ENCODE results near the gene EPB41L4A. TPM values are rescaled to one million over a fixed set of nuclear protein-coding genes. Genes with fewer than 3 reads are reported as not detected.

Gene EPB41L4A
- total RNA-seq, 1 experiment from 2014 or later: 28.6 TPM

DNA sequence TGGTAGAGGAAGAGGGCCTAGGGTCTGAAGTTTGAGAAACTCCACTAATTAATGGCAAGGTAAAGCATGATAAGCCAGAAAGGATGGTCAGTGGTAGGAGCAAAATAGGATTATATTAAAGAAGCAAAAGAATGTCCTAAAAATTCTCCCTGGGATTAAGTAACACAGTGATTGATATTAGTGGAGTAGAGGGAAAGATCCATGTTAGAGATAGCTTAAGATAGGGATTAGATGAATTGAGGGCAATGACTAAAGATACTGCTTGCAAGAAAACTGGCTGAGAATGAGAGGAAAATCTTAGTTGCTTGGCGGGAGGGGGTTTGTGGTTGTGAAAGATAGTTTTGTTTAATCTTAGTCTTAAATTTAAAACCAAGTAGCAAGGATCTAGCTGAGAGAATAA, 255.6 kb downstream of the EPB41L4A start:
- H3K4me3 Mint-ChIP-seq (ENCODE audit: low read depth, unreplicated experiment): no peak overlapping the region
- BruUV-seq (replicated peaks): no TSS peak
- no peaks in the 10 kb centered on the region for H3K27me3 Mint-ChIP-seq (ENCODE audit: unreplicated experiment)
- CTCF ChIA-PET: no interaction called here
- DNase-seq: no peak
- peak overlapping the region; percentile 65 for H3K27ac Mint-ChIP-seq (ENCODE audit: unreplicated experiment)
- intact Hi-C loops (cut with micrococcal nuclease; ENCODE audit: unreplicated experiment): no loop called here
- peaks cover 76% of the 10 kb centered on the region for H3K36me3 Mint-ChIP-seq (ENCODE audit: insufficient read depth, unreplicated experiment)
- peaks cover 3% of the 10 kb centered on the region for H3K9me3 Mint-ChIP-seq (ENCODE audit: low read depth, unreplicated experiment)
- TF ChIP-seq, protein P1, sequence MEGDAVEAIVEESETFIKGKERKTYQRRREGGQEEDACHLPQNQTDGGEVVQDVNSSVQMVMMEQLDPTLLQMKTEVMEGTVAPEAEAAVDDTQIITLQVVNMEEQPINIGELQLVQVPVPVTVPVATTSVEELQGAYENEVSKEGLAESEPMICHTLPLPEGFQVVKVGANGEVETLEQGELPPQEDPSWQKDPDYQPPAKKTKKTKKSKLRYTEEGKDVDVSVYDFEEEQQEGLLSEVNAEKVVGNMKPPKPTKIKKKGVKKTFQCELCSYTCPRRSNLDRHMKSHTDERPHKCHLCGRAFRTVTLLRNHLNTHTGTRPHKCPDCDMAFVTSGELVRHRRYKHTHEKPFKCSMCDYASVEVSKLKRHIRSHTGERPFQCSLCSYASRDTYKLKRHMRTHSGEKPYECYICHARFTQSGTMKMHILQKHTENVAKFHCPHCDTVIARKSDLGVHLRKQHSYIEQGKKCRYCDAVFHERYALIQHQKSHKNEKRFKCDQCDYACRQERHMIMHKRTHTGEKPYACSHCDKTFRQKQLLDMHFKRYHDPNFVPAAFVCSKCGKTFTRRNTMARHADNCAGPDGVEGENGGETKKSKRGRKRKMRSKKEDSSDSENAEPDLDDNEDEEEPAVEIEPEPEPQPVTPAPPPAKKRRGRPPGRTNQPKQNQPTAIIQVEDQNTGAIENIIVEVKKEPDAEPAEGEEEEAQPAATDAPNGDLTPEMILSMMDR (IDR thresholded peaks at IDR 0.05; ENCODE audit: unreplicated experiment): no peak
- H3K4me1 Mint-ChIP-seq (ENCODE audit: low read depth, unreplicated experiment): peaks cover 47% of the 10 kb centered on the region

DNA sequence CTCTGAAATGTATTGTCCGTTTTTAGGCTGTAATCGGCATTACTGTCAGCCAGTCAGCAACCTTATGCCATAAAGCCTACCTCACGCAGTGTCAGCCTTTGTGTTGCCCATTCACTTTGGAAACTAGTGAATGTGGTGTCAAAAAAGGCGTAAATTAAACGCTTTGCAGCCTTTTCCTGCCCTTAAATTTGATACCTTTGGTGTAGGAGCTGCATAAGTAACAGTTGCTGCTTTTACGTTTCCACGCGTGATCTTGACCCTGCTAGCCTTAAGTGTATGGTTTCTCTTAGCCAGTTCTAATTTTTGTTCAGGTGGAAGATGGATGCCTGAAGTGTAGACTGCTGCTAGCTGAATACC, 257.7 kb downstream of the EPB41L4A start:
- H3K4me1 Mint-ChIP-seq (ENCODE audit: low read depth, unreplicated experiment): peaks cover 44% of the 10 kb centered on the region
- BruUV-seq (replicated peaks): no TSS peak
- H3K27me3 Mint-ChIP-seq (ENCODE audit: unreplicated experiment): no peaks in the 10 kb centered on the region
- DNase-seq: no peak
- peaks cover 60% of the 10 kb centered on the region for H3K36me3 Mint-ChIP-seq (ENCODE audit: insufficient read depth, unreplicated experiment)
- CTCF ChIA-PET: interaction anchor here (0.8 to 1.5 kb wide), 3 partner anchors 259 to 611 kb away, joined by 5 to 11 read pairs (median 5); no protein-coding TSS in a partner anchor
- TF ChIP-seq, protein P1 (IDR thresholded peaks at IDR 0.05; ENCODE audit: unreplicated experiment): no peak
- intact Hi-C loops (cut with micrococcal nuclease; ENCODE audit: unreplicated experiment): no loop called here
- peak overlapping the region; percentile 67 for H3K27ac Mint-ChIP-seq (ENCODE audit: unreplicated experiment)
- peak overlapping the region; percentile 91 for H3K4me3 Mint-ChIP-seq (ENCODE audit: low read depth, unreplicated experiment)
- H3K9me3 Mint-ChIP-seq (ENCODE audit: low read depth, unreplicated experiment): peaks cover 3% of the 10 kb centered on the region

DNA sequence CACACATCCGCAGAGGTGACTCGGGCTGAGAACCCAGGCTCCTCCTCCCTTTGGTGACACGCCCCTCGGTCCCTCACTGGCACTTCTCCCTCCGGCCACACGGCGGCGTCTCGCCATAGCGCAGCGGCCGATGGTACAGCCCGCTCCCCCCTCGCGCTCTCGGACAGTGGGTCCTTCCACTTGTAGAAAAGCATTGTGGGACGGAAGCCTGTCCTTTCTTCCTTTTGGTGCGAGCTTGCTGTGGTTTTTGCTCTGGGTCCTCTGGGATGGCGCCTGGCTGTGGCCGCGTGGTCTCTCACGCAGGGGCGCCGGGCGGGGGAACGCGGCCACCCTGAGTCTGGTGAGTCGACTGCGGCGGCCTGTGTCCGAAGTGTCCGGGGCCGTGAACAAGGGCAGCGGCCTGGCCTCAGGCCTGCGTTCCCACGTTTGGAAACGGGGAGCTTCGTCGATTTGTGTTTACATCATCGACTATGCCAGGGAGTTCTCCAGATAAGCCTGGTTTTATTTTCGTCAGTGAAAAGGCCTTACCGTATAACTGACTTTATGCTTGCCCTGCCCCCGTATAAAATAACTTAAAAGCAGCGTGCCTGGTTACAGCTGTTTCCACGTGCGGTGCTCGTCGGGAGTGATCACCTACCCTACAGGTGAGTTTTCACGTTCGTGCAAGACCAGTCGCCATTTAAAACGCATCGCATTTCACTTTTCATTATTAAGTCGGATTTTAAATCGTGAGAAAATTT, 258.3 kb downstream of the EPB41L4A start:
- TF ChIP-seq, protein P1 (IDR thresholded peaks at IDR 0.05; ENCODE audit: unreplicated experiment): peak; percentile 93
- peak; percentile 97 for DNase-seq
- CTCF ChIA-PET: interaction anchor here (0.8 to 1.7 kb wide), 5 partner anchors 160 to 610 kb away, joined by 3 to 11 read pairs (median 5); no protein-coding TSS in a partner anchor
- Mint-ChIP-seq H3K27me3 (ENCODE audit: unreplicated experiment) (no peaks in the 10 kb centered on the region), H3K9me3 (ENCODE audit: low read depth, unreplicated experiment) (peaks cover 3% of the 10 kb centered on the region), H3K4me1 (ENCODE audit: low read depth, unreplicated experiment) (peaks cover 38% of the 10 kb centered on the region), H3K27ac (ENCODE audit: unreplicated experiment) (peak overlapping the region; percentile 67), H3K4me3 (ENCODE audit: low read depth, unreplicated experiment) (peak overlapping the region; percentile 91), H3K36me3 (ENCODE audit: insufficient read depth, unreplicated experiment) (peaks cover 55% of the 10 kb centered on the region)
- intact Hi-C loops (cut with micrococcal nuclease; ENCODE audit: unreplicated experiment): no loop called here
- BruUV-seq (replicated peaks): TSS peak; percentile 72

DNA sequence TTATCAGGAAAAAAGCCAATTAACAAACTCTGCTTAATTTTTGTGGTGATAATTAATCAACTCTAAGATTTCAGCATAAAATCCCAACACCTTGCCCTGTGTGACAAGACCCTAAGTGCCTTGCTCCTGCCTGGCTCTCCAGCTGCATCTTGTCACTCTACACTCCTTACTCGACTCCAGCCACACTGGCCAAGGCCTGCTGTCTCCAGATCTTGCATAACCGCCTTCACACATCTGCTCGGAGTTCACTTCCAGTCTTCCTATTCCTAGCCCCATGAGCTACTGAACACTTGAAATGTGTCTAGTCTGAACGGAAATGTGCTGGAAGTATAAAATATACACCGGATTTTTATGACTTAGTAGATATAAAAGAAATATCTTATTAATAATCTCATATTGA, 259.6 kb downstream of the EPB41L4A start:
- TF ChIP-seq, protein P1 (IDR thresholded peaks at IDR 0.05; ENCODE audit: unreplicated experiment): no peak
- intact Hi-C loops (cut with micrococcal nuclease; ENCODE audit: unreplicated experiment): no loop called here
- H3K27me3 Mint-ChIP-seq (ENCODE audit: unreplicated experiment): no peaks in the 10 kb centered on the region
- H3K4me1 Mint-ChIP-seq (ENCODE audit: low read depth, unreplicated experiment): peaks cover 33% of the 10 kb centered on the region
- H3K36me3 Mint-ChIP-seq (ENCODE audit: insufficient read depth, unreplicated experiment): peaks cover 47% of the 10 kb centered on the region
- CTCF ChIA-PET: interaction anchor here (1.7 kb wide), 1 partner anchor 161 kb away, joined by 3 read pairs; no protein-coding TSS in a partner anchor
- DNase-seq: no peak
- peaks cover 3% of the 10 kb centered on the region for H3K9me3 Mint-ChIP-seq (ENCODE audit: low read depth, unreplicated experiment)
- no peak overlapping the region for H3K4me3 Mint-ChIP-seq (ENCODE audit: low read depth, unreplicated experiment)
- no TSS peak for BruUV-seq (replicated peaks)
- no peak overlapping the region for H3K27ac Mint-ChIP-seq (ENCODE audit: unreplicated experiment)
